ENCODE results near the gene TSPAN6.

The TSPAN6 gene

DNA sequence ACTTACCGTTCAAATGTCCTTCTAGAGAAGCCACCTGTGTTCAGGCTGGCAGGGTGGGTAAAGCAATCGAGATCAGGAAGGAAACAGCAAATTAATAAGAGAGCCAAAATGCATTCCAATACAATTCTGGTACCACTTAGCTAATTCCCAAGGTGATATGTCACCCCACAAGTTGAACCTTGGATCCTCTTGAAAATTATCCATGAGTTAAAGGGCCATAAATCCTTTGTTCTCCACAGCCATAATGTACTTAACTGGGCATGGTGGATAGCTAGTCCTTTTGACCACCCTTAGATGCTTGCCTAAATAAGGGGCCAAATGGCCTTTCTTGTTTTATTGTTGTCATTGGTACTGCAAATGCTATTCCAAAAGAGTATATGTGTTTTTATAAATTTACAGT, 49.9 kb downstream of the TSPAN6 start:
- TF ChIP-seq, protein P1, sequence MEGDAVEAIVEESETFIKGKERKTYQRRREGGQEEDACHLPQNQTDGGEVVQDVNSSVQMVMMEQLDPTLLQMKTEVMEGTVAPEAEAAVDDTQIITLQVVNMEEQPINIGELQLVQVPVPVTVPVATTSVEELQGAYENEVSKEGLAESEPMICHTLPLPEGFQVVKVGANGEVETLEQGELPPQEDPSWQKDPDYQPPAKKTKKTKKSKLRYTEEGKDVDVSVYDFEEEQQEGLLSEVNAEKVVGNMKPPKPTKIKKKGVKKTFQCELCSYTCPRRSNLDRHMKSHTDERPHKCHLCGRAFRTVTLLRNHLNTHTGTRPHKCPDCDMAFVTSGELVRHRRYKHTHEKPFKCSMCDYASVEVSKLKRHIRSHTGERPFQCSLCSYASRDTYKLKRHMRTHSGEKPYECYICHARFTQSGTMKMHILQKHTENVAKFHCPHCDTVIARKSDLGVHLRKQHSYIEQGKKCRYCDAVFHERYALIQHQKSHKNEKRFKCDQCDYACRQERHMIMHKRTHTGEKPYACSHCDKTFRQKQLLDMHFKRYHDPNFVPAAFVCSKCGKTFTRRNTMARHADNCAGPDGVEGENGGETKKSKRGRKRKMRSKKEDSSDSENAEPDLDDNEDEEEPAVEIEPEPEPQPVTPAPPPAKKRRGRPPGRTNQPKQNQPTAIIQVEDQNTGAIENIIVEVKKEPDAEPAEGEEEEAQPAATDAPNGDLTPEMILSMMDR (conservative IDR thresholded peaks at IDR 0.05) = no peak
- no peak overlapping the region for H3K27ac ChIP-seq

DNA sequence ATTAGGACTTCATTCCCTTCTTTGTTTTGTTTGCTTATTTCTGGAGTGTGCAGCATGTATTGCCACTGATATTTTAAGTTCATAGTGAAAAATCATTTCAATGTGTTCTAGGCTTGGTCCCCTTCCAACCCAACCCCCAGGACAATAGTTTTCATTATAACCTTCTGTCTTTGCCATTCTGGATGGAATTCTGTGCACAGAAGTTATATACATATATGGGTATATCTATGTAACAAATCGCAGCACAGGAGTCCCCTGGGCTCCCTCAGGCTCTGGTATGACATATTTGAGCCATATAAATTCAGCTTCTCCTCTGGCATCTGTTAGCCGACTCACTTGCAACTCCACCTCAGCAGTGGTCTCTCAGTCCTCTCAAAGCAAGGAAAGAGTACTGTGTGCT, 52.0 kb downstream of the TSPAN6 start, which contains the start of gene TNMD:
TNMD (plus strand) TSS at position 326 of the 400 bp plus-strand sequence. CDS start 83 bp downstream, outside the sequence.
- H3K27ac ChIP-seq = no peak within 1 kb of the TSS
- TF ChIP-seq, protein P1 (conservative IDR thresholded peaks at IDR 0.05) = no peak
